Lower lobe of right lung (tissue), 2 donors: ENCODE data around the gene GAL3ST2. TPM values are rescaled to one million over a fixed set of nuclear protein-coding genes. Genes with fewer than 3 reads are reported as not detected.
A peak's percentile ranks its signal among the peaks of the same experiment; 100 is the strongest.
"Not testable (repeated sequence)": the region's sequence is repeated elsewhere in the genome, so short reads cannot be mapped to it uniquely, and the experiment has no call there.

Experiments used
- ATAC-seq, 2 donors: fragments of 200-7000 bp; cut with Tn5 transposase; one replicate each; pipeline ENCODE4 v1.9.1; 2020 to 2022; ENCODE audit warnings: mild to moderate bottlenecking in 2 of 2, moderate library complexity in 2 of 2
- DNase-seq: peaks from one replicate; pipeline ENCODE4 v3.0.0-alpha.2; 2020
- H3K27ac ChIP-seq: fragments of 200-600 bp; one replicate; pipeline ENCODE4 v1.8.0; 2022
- H3K27me3 ChIP-seq: fragments of 200-600 bp; one replicate; pipeline ENCODE4 v1.8.0; 2022; ENCODE audit warnings: low read depth
- H3K36me3 ChIP-seq: fragments of 200-600 bp; one replicate; pipeline ENCODE4 v1.8.0; 2022; ENCODE audit warnings: mild to moderate bottlenecking
- H3K4me1 ChIP-seq: fragments of 200-600 bp; one replicate; pipeline ENCODE4 v1.8.0; 2022
- H3K4me3 ChIP-seq: fragments of 200-600 bp; one replicate; pipeline ENCODE4 v1.8.0; 2022; ENCODE audit warnings: mild to moderate bottlenecking
- H3K9me3 ChIP-seq: fragments of 200-600 bp; one replicate; pipeline ENCODE4 v1.8.0; 2022
- CTCF ChIP-seq: fragments of 200-600 bp; IDR thresholded peaks from one replicate; pipeline ENCODE4 v1.8.0; 2022; ENCODE audit warnings: antibody characterized with exemption, mild to moderate bottlenecking
- intact Hi-C: fragments of 100-400 bp; cut with DNase I; formaldehyde crosslinking; loops from one replicate; pipeline ENCODE4 v1.11.0; 2022
- total RNA-seq: library from RNA; stranded (reverse); fragmentation: NEBNext Ultra II Directional; extraction: Animal tissue kit (Norgen Biotek cat#: 25700); gene quantifications from one replicate; pipeline ENCODE4 v1.2.1, GENCODE V29; 2021
- donor health status: DM: no; HTN: yes; CAD: no; lungs with severe emphysema.

The GAL3ST2 gene
- total RNA-seq, 1 donor from 2014 or later, result not detected

DNA sequence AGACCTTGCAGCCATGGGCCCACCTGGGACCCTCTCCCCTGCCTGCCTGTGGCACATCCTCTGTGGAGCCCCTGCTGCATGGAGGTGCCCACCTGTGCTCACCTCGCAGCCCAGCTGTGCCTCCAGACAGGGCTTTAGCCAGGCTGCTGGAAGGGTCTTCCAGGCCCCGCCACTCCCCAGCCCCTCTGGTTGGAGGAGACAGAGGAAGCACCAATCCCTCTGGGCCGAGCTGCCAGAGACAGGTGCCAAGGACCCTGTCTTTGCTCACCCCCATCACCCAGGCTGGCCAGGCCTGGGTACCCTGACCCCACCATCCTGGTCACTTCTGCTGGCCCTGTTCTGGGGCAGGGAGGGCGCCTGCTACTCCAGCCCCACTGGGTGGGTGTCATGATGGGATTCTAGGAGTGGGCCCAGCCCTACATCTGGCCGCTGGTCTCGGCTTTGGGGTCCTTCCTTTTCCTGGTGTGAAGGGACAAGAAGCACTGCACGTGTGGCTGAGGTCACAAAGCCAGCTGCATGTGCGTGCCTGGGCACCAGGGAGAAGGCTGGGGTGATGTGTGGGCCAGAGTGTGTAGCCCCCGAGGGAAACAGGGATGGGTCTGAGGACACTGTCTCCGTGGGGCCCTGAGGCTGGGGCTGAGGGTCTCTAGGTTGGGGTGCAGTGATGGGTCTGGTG is 23.0 kb downstream of the GAL3ST2 start:
- Histone ChIP-seq H3K36me3 (no peaks in the 10 kb centered on the region), H3K27me3 (peaks cover 26% of the 10 kb centered on the region), H3K27ac (no peak overlapping the region), H3K4me1 (peaks cover 9% of the 10 kb centered on the region), H3K9me3 (no peaks in the 10 kb centered on the region), H3K4me3 (no peak overlapping the region)
- intact Hi-C loops, result no loop called here
- DNase-seq (peak; percentile 32), ATAC-seq (no peak)
- no peak for TF ChIP-seq CTCF

DNA sequence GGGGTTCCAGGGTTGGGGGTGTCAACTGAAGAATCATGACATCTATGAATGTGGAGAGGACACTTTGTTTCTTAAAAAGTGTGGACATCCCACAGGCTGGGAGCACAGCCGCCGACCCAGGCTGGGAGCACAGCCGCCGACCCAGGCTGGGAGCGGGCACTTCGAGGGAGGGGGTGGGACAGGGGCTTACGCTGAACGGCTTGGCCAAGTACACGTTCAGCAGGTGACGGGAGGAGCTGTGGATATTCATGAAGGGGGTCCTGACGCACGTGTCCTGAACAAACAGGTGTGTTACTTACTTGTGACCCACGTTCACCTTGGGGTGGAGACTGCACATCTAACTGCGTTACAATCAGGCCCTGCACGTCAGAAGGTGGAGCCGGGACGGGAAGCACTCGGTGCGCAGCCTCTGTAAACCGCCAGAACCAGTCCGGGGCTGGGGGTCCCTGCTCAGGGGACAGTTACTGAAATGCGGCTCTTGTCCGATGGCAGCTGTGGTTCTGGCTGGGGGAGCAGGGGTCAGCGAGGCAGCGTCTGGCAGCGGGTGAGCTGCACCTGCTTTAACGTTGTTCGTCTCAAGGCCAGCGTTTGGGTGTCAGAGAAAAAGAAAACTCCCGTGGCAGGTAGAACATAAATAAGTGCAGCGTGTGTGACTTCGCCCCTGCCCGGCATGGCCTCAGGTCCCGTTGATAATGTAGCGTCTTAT is 23.7 kb downstream of the GAL3ST2 start:
- not testable (repeated sequence) for ATAC-seq, DNase-seq

DNA sequence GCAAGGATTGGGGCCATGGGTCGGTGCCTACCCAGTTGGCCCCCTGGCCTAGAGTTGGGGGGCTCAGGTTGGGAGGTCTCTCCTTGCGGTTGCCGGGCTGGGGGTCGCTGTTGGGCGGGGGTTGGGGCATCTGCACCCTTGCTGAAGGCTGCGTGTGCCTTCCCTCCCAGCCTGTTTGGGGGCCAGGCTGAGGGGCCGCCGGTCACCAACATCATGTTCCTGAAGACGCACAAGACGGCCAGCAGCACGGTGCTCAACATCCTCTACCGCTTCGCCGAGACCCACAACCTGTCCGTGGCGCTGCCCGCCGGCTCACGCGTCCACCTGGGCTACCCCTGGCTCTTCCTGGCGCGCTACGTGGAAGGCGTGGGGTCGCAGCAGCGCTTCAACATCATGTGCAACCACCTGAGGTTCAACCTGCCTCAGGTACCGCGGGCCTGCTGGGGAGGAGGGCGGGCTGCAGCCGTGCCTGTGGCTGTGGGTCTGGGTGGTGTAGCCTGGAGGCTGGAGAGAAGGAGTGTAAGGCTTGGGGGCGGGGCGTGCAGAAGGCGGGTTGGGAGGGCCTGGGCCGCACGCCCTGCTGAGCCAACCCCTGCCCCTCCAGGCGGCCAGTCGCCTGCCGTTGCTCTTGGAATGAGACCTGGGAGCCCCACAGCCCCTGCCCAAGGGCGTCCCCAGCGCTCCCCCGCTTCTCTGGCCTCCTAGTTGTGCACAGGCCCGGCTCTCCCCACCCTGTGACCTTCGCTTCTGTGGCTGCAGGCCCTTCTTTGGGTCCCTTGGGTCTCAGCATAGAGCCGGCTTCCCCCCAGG is 25.2 kb downstream of the GAL3ST2 start:
- Histone ChIP-seq H3K27me3 (peaks cover 29% of the 10 kb centered on the region), H3K4me1 (peaks cover 12% of the 10 kb centered on the region), H3K9me3 (no peaks in the 10 kb centered on the region), H3K36me3 (no peaks in the 10 kb centered on the region), H3K4me3 (no peak overlapping the region), H3K27ac (no peak overlapping the region)
- intact Hi-C loops, result no loop called here
- TF ChIP-seq CTCF, result no peak
- ATAC-seq, result no peak
- DNase-seq, result peak; percentile 43

More for the DNA sequence above, 23.7 kb downstream of the GAL3ST2 start:
- H3K36me3 ChIP-seq, H3K27ac ChIP-seq, H3K4me3 ChIP-seq, intact Hi-C loops, H3K9me3 ChIP-seq: not testable (repeated sequence)
- Histone ChIP-seq H3K27me3 (peaks cover 29% of the 10 kb centered on the region), H3K4me1 (peaks cover 12% of the 10 kb centered on the region)

DNA sequence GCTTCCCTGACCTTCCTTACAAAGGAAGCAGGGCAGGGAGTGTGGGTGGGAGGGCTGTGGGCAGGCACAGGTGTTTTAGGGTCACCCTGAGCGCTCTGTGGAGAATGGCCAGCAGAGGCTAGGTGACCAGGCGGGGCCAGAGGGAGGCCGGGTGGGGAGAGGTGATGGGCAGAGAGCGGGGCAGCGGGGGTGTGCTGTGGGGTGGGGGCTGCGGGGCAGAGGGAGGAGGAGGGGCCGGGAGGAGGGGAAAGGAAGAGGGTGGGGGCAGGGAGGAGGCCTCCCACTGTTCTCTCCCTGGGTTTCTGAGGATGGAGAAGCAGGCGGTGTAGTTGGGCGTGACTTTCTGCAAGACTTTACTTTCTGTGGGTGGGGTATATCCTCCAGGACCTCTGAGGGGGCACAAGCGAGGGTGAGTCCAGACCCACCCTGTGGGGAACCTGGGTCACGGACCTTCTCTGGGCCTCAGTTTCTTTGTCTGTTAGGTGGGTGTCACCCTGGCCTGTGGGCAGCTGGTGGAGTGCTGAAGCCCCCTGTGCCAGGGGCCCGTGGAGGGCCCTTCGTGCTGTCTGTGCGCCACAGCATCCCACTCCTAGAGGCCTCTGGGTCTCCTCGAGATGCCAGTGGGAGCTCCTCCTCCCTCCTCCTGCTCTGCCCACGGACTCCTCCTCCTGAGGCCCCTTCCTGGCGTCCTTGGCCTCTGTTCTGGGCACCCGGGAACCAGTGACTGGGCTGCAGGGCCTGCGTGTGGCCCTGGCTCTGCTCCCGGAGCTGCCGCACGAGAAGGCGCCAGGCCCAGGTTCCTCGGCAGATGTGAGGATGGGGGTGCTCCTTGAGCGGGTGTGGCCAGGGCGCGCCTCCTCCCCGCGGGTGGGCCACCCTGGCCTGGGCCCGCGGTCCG is 26.0 kb downstream of the GAL3ST2 start:
- Histone ChIP-seq H3K27ac (no peak overlapping the region), H3K27me3 (peaks cover 29% of the 10 kb centered on the region), H3K9me3 (no peaks in the 10 kb centered on the region), H3K36me3 (no peaks in the 10 kb centered on the region), H3K4me1 (peaks cover 12% of the 10 kb centered on the region), H3K4me3 (no peak overlapping the region)
- ATAC-seq (no peak), DNase-seq (peak; percentile 25)
- no peak for TF ChIP-seq CTCF
- intact Hi-C loops, result no loop called here

DNA sequence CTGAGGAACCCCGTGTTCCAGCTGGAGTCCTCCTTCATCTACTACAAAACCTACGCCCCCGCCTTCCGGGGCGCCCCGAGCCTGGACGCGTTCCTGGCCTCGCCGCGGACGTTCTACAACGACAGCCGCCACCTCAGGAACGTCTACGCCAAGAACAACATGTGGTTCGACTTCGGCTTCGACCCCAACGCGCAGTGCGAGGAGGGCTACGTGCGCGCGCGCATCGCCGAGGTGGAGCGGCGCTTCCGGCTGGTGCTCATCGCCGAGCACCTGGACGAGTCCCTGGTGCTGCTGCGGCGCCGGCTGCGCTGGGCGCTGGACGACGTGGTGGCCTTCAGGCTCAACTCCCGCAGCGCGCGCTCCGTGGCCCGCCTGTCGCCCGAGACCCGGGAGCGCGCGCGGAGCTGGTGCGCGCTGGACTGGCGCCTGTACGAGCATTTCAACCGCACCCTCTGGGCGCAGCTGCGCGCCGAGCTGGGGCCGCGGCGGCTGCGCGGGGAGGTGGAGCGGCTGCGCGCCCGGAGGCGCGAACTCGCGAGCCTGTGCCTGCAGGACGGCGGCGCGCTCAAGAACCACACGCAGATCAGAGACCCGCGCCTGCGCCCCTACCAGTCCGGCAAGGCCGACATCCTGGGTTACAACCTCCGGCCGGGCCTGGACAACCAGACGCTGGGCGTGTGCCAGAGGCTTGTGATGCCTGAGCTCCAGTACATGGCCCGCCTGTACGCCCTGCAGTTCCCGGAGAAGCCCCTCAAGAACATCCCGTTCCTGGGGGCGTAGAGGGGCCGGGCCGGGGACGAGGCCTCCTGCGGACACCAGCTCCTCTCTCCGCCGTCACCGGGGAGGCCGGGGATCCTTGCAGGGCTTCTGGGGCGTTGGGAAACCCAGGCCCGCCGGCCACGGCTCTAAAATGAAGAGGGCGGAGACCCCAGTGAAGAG is 27.0 kb downstream of the GAL3ST2 start:
- Histone ChIP-seq H3K36me3 (no peaks in the 10 kb centered on the region), H3K27me3 (peaks cover 29% of the 10 kb centered on the region), H3K4me1 (peaks cover 12% of the 10 kb centered on the region), H3K9me3 (no peaks in the 10 kb centered on the region), H3K4me3 (peak overlapping the region; percentile 43), H3K27ac (no peak overlapping the region)
- ATAC-seq (peak; percentile 24 to 72), DNase-seq (peak; percentile 49)
- intact Hi-C loops, result no loop called here
- no peak for TF ChIP-seq CTCF
